Fibroblast of lung (primary cell): ENCODE data around the gene DLGAP4.
"Not testable (repeated sequence)": the region's sequence is repeated elsewhere in the genome, so short reads cannot be mapped to it uniquely, and the experiment has no call there.

Experiments
- CTCF ChIP-seq, 2 donors: IDR thresholded peaks in 1 of 2; conservative IDR thresholded peaks in 1 of 2; 1 replicate in 1 of 2; 2 replicates in 1 of 2; pipeline ENCODE4 v1.5.1; 2011 to 2012; ENCODE audit warnings: low read length in 2 of 2, control low read depth in 1 of 2, inconsistent platforms in 1 of 2, low read depth in 1 of 2, mild to moderate bottlenecking in 1 of 2
- EZH2 ChIP-seq: IDR thresholded peaks from 2 replicates; pipeline ENCODE4 v1.5.1; 2012; ENCODE audit warnings: low read length, control low read depth, mild to moderate bottlenecking; ENCODE audit errors: missing control alignments

- TF ChIP-seq CTCF (conservative IDR thresholded peaks at IDR 0.05 in 1 of 2, IDR thresholded peaks at IDR 0.05 in 1 of 2; ENCODE audit: low read depth in 1 of 2, low read length in 2 of 2); EZH2: not testable (repeated sequence)
Measured at GRCh38 chr20:36379914-36380313, 73.8 kb downstream of the DLGAP4 start.
